Measurements from ENCODE around the gene TFAM. TPM values are rescaled to one million over a fixed set of nuclear protein-coding genes. Genes with fewer than 3 reads are reported as not detected.
"Not testable (repeated sequence)": the region's sequence is repeated elsewhere in the genome, so short reads cannot be mapped to it uniquely, and the experiment has no call there.

The TFAM gene
- total and polyA plus RNA-seq, 2 of the 8 experiments (the other 6 are each of a cell fraction or from before 2014, with no cell fraction given) = 29.3 to 97.3 TPM

DNA sequence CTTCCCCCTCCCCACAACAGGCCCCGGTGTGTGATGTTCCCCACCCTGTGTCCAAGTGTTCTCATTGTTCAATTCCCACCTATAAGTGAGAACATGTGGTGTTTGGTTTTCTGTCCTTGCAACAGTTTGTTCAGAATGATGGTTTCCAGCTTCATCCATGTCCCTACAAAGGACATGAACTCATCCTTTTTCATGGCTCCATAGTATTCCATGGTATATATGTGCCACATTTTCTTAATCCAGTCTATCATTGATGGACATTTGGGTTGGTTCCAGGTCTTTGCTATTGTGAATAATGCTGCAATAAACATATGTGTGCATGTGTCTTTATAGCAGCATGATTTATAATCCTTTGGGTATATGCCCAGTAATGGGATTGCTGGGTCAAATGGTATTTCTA, 43.2 kb downstream of the TFAM start:
- H3K79me1 ChIP-seq (ENCODE audit: low read depth, low read length); H3K56ac ChIP-seq (replicated peaks; ENCODE audit: insufficient read length, low read depth, low read length); H2BK15ac ChIP-seq (ENCODE audit: low read length); H3K4me3 ChIP-seq (ENCODE audit: extremely low read depth in 1 of 4, insufficient read depth in 2 of 4, low read depth in 3 of 4, low read length in 4 of 4); H4K8ac ChIP-seq (ENCODE audit: extremely low read depth, insufficient read depth, low read length); H2BK20ac ChIP-seq (ENCODE audit: low read length); H4K91ac ChIP-seq (replicated peaks; ENCODE audit: insufficient read length, low read length); H4K5ac ChIP-seq (ENCODE audit: insufficient read length, low read depth, low read length); H3K14ac ChIP-seq (ENCODE audit: insufficient read length); H2AK5ac ChIP-seq (ENCODE audit: low read depth, low read length); H3K23me2 ChIP-seq (ENCODE audit: low read depth, low read length); H3K18ac ChIP-seq (ENCODE audit: extremely low read depth, low read length); POLR2A ChIA-PET (ENCODE audit: partially characterized antibody); FAIRE-seq; H3K23ac ChIP-seq (ENCODE audit: insufficient read length); H3K79me2 ChIP-seq (ENCODE audit: control insufficient read depth in 1 of 2, insufficient read depth in 2 of 2, low read length in 2 of 2); H3K9ac ChIP-seq (replicated peaks in 1 of 4; ENCODE audit: extremely low read depth in 1 of 4, low read depth in 3 of 4, low read length in 3 of 4); H3K36me3 ChIP-seq (ENCODE audit: control insufficient read depth in 2 of 4, insufficient read depth in 4 of 4, low read length in 3 of 4); H3K4me2 ChIP-seq (ENCODE audit: insufficient read depth in 1 of 2, low read depth in 2 of 2, low read length in 2 of 2); H3K4me1 ChIP-seq (replicated peaks in 1 of 4; ENCODE audit: control insufficient read depth in 3 of 4, insufficient read depth in 4 of 4, low read length in 3 of 4); H2AFZ ChIP-seq (ENCODE audit: low read length); DNase-seq (ENCODE audit: low read depth in 1 of 2, low spot score in 2 of 2); H2BK12ac ChIP-seq (ENCODE audit: low read depth, low read length); CTCF ChIA-PET (ENCODE audit: partially characterized antibody); H3K27me3 ChIP-seq (replicated peaks in 1 of 4; ENCODE audit: control insufficient read depth in 3 of 4, extremely low read depth in 1 of 4, insufficient read depth in 3 of 4, low read length in 3 of 4); H3K27ac ChIP-seq (ENCODE audit: low read depth, low read length); H4K20me1 ChIP-seq (replicated peaks in 1 of 2; ENCODE audit: control insufficient read depth in 1 of 2, insufficient read depth in 2 of 2, low read length in 2 of 2); H3K4ac ChIP-seq (replicated peaks; ENCODE audit: insufficient read length, low read depth, low read length); H2BK120ac ChIP-seq (replicated peaks; ENCODE audit: low read depth, low read length); H2BK5ac ChIP-seq (ENCODE audit: low read depth, low read length): not testable (repeated sequence)
- WGBS, 2 experiments (ENCODE audit: extremely low coverage in 1 of 2, insufficient coverage in 1 of 2, insufficient read length in 1 of 2, insufficient replicate concordance in 2 of 2, low coverage in 1 of 2, low lambda C conversion rate in 2 of 2, missing lambda C conversion rate in 1 of 2) = 75% methylated on average over 1 of the region's 1 CpG; no CpG with 5 or more reads in 1 of the 2 experiments
- peaks cover 10% of the 10 kb centered on the region in 2 experiments for H3K9me3 ChIP-seq (ENCODE audit: insufficient read depth in 2 of 2, low read depth in 1 of 2, low read length in 1 of 2)

Measured in H1 (cell line).